HG02798 (cell line): ENCODE results near the gene CSH1.

ENCODE experiments used
- ATAC-seq: cut with Tn5 transposase; IDR thresholded peaks from one replicate; pipeline ENCODE4 v1.9.1; 2021; ENCODE audit warnings: mild to moderate bottlenecking; ENCODE audit not compliant: unreplicated experiment, poor library complexity

The CSH1 gene

DNA sequence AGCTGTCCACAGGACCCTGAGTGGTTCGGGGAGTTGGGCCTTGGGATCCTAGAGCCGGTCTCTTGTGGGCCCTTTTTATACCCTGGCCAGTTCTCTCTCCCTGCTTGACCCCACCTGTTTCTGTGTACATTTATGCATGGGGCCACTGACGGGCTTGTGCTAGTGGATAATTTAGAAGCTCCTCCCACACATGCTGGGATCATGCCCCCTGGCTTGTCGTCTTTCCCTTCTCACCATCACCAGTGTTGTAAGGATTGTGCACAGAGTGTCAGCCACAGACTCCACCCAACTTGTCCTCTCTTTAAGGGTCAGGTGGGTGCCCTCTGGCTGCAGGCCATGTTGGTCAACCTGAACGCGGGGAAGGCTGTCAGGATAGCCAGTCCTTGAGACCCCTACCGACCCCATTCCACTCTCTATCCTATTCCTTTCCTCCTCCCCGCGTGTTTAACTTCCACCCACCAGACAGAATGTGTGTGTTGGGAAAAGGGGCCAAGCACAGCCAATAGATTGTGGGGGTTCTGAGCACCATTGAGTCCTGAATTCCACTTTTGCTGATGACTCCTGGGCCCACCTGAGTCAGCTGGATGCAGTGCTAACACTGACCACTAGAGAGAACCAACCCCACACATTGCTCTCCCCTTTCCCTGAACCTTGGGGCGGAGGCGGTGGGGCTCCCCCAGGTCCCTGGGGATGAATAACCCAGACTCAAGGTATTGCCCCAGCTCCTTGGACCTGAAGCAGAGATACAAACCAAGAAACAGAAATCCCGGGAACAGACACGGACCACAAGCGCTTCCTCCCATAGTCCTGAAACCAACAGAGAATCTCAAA lies at the start of gene CSH1:
TSS of gene CSH1 (minus strand) at position 51 of the 831 bp plus-strand sequence. CDS start 63 bp downstream, outside the sequence.
- ATAC-seq = peak; percentile 53

GRCh38 chr17:63945784-63946439 lies 49.5 kb upstream of the CSH1 start:
- no peak for ATAC-seq

DNA sequence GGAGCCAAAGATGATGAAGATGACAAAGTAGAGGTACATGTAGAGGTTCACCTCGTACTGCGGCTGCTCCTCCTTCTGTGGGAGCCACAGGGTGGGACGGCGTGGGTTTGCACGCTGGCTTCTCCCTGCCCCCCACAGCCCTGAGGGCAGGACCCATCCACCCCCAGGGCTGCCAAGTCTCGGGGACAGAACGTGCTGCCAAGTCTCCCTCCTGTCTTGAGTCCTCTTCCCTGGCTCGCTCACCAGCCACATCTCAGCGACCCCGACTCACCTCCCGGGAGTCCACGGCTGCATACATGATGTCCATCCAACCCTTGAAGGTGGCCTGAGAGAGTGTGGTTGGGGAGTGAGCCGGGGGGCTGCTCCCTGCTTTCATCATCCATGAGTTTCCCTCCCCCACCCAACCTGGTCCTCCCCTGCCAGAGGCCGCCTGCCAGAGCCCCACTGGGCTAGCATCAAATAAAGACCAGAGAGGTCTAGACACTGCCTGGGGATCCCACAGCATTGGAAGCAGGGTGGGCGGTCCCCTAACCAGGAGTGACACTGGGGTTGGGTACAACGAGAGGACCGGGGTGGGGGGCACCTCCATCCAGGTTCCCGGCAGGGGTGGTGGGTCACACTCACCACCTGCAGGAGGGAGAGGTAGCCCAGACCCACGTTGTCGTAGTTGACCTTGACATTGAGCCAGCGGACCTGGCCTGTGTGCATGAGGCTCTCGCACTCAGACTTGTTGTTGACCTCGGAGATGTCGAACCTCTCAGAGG lies 48.5 kb upstream of the CSH1 start:
- no peak for ATAC-seq

GRCh38 chr17:63943745-63944144 lies 47.4 kb upstream of the CSH1 start:
- no peak for ATAC-seq

- ATAC-seq = no peak
These were observed 46.1 kb upstream of the CSH1 start for GRCh38 chr17:63942309-63942985.

- ATAC-seq = no peak
These were observed 45.4 kb upstream of the CSH1 start for GRCh38 chr17:63941751-63942150.

DNA sequence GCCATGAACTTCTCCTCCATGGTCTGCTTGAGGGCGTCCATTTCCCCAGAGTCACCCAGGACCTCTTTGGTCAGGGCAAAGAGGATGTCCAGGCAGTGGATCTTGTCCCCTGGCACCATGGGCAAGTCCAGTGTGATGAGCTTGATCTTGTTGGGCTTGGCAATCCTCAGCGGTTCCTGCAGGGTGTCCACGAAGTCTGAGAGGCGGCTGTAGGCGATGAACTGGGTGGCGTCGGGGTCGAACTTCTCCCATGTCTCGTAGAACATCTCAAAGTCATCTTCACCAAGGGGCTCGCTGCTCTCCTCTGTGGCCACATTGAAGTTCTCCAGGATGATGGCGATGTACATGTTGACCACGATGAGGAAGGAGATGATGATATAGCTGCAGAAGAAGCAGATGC lies 44.8 kb upstream of the CSH1 start:
- ATAC-seq = no peak

- ATAC-seq = no peak
These were observed 44.2 kb upstream of the CSH1 start for GRCh38 chr17:63940584-63940983.

DNA sequence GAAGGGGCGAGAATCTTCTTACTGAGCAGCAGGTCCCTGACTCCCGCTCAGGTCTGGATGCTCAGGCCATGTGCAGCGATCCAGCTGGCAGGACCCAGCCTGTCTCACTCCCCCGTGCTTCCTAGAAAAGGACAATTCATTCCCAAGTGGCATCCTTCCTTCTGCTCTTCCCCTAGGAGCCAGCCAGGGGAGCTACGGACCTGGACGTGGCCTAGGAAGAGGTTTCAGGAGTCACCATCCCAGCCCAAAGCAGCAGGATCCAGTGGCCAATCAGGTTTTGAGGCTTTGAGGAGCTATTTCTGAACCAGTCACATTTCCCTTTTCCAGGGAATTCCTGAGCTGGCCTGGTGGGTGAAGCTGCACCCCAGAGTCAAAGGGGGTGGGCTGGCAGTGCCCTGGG lies 43.5 kb upstream of the CSH1 start:
- ATAC-seq = no peak

- ATAC-seq = no peak
These were observed 43.0 kb upstream of the CSH1 start for GRCh38 chr17:63939401-63939800.

DNA sequence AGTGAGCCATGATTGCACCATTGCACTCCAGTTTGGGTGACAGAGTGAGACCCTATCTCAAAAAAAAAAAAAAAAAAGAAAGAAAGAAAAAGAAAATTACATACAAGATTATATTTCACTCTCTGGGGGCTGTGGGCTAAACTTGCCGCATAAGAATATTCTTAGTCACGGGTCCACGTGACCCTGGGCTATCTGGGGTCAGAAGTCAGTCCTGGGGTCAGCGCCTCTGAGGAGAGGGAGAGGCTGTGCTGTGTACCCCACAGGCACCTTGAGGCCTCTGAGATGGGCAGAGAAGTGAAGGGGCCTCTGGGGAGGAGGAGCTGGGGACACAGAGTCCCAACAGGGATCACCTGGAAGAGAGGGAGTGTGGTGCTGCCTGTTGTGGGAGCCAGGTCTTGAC lies 41.5 kb upstream of the CSH1 start:
- ATAC-seq = no peak

GRCh38 chr17:63937319-63937718 lies 40.9 kb upstream of the CSH1 start:
- ATAC-seq = no peak

DNA sequence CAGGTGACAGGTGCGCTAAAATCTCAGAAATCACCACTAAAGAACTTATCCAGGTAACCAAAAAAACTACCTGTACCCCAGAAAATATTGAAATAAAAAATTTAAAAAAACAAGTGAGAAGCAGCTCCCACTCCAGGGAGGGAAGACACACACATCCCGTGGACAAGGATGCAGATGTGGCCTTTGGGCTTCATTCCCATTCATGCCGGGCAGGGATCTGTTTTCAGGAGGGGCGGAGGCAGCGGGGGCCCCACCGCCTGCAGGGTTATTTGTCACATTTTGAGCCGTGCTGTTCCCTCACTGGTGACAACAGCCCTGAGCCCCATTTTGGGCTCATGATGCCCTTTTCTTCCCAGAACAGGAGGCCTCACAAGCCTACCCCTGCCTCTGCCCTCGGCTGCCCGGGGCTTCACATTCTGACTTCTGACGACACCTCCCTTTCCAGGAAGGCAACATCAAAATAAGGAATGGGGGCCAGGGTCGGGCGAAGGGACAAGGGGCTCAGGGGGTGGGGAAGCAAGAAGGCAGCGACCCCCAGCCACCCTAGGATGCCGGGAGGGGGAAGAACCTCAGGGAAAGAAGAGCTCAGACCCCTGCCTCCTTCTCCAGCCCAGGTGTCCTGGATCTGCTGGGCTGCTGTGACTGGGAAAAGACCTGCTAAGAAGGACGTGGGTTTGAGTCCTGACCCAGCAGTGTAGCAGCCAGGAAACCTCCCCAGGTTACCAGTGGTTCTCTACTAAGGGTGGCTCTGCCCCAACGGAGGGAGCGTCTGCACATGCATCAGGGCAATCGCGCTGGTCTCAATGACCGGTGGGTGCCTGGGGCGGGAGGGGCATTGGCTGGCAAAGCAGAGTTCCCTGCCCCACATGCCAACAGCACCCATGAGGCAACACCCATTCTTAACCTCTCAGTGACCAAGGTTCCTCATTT lies 38.1 kb upstream of the CSH1 start:
- ATAC-seq = no peak

DNA sequence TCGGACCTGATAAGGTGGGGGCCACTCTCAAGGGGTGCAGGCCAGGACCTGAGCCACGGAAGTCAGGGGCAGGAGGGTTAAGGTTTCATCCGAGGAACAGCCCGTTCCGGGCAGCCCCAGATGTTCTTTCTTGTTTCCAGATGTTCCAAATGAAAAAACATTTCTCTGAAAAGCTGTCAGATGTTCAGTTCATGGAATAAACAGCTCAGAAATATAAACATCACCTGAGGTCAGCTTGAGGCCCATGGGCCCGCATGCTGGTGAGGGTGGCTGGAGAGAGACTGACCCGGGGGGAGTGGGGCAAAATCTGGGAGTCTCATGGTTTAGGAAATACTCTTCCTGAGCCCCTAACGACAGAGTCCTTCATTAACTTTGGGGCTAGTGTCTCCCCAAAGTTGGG lies 37.2 kb upstream of the CSH1 start:
- ATAC-seq = no peak

- ATAC-seq = no peak
These were observed 36.3 kb upstream of the CSH1 start for GRCh38 chr17:63932721-63933120.

- ATAC-seq = peak; percentile 85
These were observed 35.7 kb upstream of the CSH1 start, which contains the start of gene CD79B for GRCh38 chr17:63931981-63932561. CD79B (minus strand) TSS chr17:63932331; CDS start chr17:63932261, 70 bp downstream.

- no peak for ATAC-seq
These were observed 34.7 kb upstream of the CSH1 start for GRCh38 chr17:63930951-63931575.
